SK-N-SH treated with all-trans-retinoic acid at 6 μM for 48 hours (cell line): ENCODE measurements around the gene CDKN2A.

Experiments used
- ATAC-seq: fragments of 200-7000 bp; cut with Tn5 transposase; 3 replicates; pipeline ENCODE4 v1.9.1; 2020; ENCODE audit warnings: mild to moderate bottlenecking, moderate library complexity
- CSDC2 ChIP-seq: fragments of 250-450 bp; sonication (Bioruptor Pico); IDR thresholded peaks from 2 replicates; pipeline ENCODE4 v1.5.0; 2020; ENCODE audit warnings: mild to moderate bottlenecking, moderate library complexity
- CSRNP3 ChIP-seq: fragments of 250-450 bp; sonication (Bioruptor Pico); IDR thresholded peaks from 2 replicates; pipeline ENCODE4 v1.5.1; 2021; ENCODE audit warnings: mild to moderate bottlenecking, moderate library complexity
- ESRRG ChIP-seq: fragments of 250-450 bp; sonication (Bioruptor Pico); IDR thresholded peaks from 2 replicates; pipeline ENCODE4 v1.6.1; 2021; ENCODE audit warnings: mild to moderate bottlenecking
- ISL1 ChIP-seq: fragments of 250-450 bp; sonication (Bioruptor Pico); IDR thresholded peaks from 2 replicates; pipeline ENCODE4 v2.1.2; 2022; ENCODE audit warnings: mild to moderate bottlenecking, moderate library complexity
- PATZ1 ChIP-seq: fragments of 250-450 bp; sonication (Bioruptor Pico); IDR thresholded peaks from 2 replicates; pipeline ENCODE4 v1.8.0; 2020; ENCODE audit warnings: mild to moderate bottlenecking, moderate library complexity, borderline replicate concordance
- POU6F1 ChIP-seq: fragments of 250-450 bp; sonication (Bioruptor Pico); IDR thresholded peaks from 2 replicates; pipeline ENCODE4 v1.8.0; 2021; ENCODE audit warnings: low read depth, mild to moderate bottlenecking, moderate library complexity, borderline replicate concordance
- PPARA ChIP-seq: fragments of 250-450 bp; sonication (Bioruptor Pico); IDR thresholded peaks from 2 replicates; pipeline ENCODE4 v1.5.0; 2020; ENCODE audit warnings: mild to moderate bottlenecking, borderline replicate concordance
- SNAI2 ChIP-seq: fragments of 250-450 bp; sonication (Bioruptor Pico); IDR thresholded peaks from 2 replicates; pipeline ENCODE4 v1.5.0; 2020; ENCODE audit warnings: mild to moderate bottlenecking, moderate library complexity
- ZC3H10 ChIP-seq: fragments of 250-450 bp; sonication (Bioruptor Pico); IDR thresholded peaks from 2 replicates; pipeline ENCODE4 v1.5.1; 2021; ENCODE audit warnings: mild to moderate bottlenecking, moderate library complexity
- ZFP3 ChIP-seq: fragments of 250-450 bp; sonication (Bioruptor Pico); IDR thresholded peaks from 2 replicates; pipeline ENCODE4 v1.5.0; 2020; ENCODE audit warnings: mild to moderate bottlenecking, moderate library complexity
- ZFP30 ChIP-seq: fragments of 450-650 bp; formaldehyde crosslinking; IDR thresholded peaks from 2 replicates; pipeline ENCODE4 v1.5.0; 2022; ENCODE audit warnings: mild to moderate bottlenecking, moderate library complexity

Gene CDKN2A

GRCh38 chr9:21994556-21995005 lies 389 bp upstream of the CDKN2A start, which contains the start of gene CDKN2B-AS1 (continued):
- TF ChIP-seq POU6F1 (CRISPR knock-in tag) (no peak), ZFP3 (CRISPR knock-in tag) (no peak), PATZ1 (CRISPR knock-in tag) (no peak), ZC3H10 (CRISPR knock-in tag) (no peak), ESRRG (CRISPR knock-in tag) (no peak), ZFP30 (CRISPR knock-in tag) (no peak), ISL1 (CRISPR knock-in tag) (no peak), CSRNP3 (CRISPR knock-in tag) (no peak), PPARA (CRISPR knock-in tag) (no peak)

- no peak for ATAC-seq
- no peak for TF ChIP-seq CSDC2 (CRISPR knock-in tag)
- no peak for TF ChIP-seq POU6F1 (CRISPR knock-in tag)
Observed at GRCh38 chr9:21993007-21993406, 1.2 kb downstream of the CDKN2A start.

- TF ChIP-seq PATZ1 (CRISPR knock-in tag): no peak
- ATAC-seq: no peak
Observed at GRCh38 chr9:21991072-21991959, 2.9 kb downstream of the CDKN2A start.

- TF ChIP-seq SNAI2 (CRISPR knock-in tag) (no peak), POU6F1 (CRISPR knock-in tag) (no peak)
- TF ChIP-seq, all 23 proteins: peak for 0
- no peak for ATAC-seq
Observed at GRCh38 chr9:21989440-21990189, 4.6 kb downstream of the CDKN2A start.
